GM12891 (cell line): ENCODE data around the gene TAF11L3.
"Not testable (repeated sequence)": the region's sequence is repeated elsewhere in the genome, so short reads cannot be mapped to it uniquely, and the experiment has no call there.

ENCODE experiments used
- PAX5 ChIP-seq: IDR thresholded peaks from 2 replicates; pipeline ENCODE4 v1.6.1; 2011; ENCODE audit warnings: low read length, moderate library complexity, mild to moderate bottlenecking; ENCODE audit not compliant: insufficient read depth, severe bottlenecking
- POLR2A ChIP-seq: IDR thresholded peaks from 2 replicates; pipeline ENCODE4 v1.6.1; 2011; ENCODE audit warnings: low read depth, low read length, control low read depth
- POLR2AphosphoS5 ChIP-seq: IDR thresholded peaks from 2 replicates; pipeline ENCODE4 v1.6.1; 2011; ENCODE audit warnings: low read depth, low read length, control low read depth
- POU2F2 ChIP-seq: IDR thresholded peaks from 2 replicates; pipeline ENCODE4 v1.6.1; 2011; ENCODE audit warnings: low read depth, mild to moderate bottlenecking, control low read depth, low read length, moderate library complexity
- SPI1 ChIP-seq: IDR thresholded peaks from 2 replicates; pipeline ENCODE4 v1.6.1; 2011; ENCODE audit warnings: low read depth, low read length, control low read depth
- TAF1 ChIP-seq: IDR thresholded peaks from 2 replicates; pipeline ENCODE4 v1.6.1; 2011; ENCODE audit warnings: low read depth, low read length, control low read depth

GRCh38 chr5:17486464-17487173 is 31.5 kb upstream of the TAF11L3 start:
- not testable (repeated sequence) for TF ChIP-seq POLR2A, POLR2AphosphoS5, POU2F2, SPI1, TAF1, PAX5
